Stimulated activated CD8-positive, alpha-beta memory T cell treated with anti-CD3 and anti-CD28 coated beads, Interleukin-15, amount 100 ng/mL, for 48 hours (primary cell): ENCODE measurements around the gene BICC1.
"Not testable (repeated sequence)": the region's sequence is repeated elsewhere in the genome, so short reads cannot be mapped to it uniquely, and the experiment has no call there.

Experiments
- DNase-seq, 2 donors: peaks; one replicate each; pipeline ENCODE4 v3.0.0-alpha.2; 2020; ENCODE audit warnings: low read depth in 2 of 2

BICC1 gene

GRCh38 chr10:58565271-58565670, 52.6 kb downstream of the BICC1 start:
- no peak for DNase-seq

- no peak for DNase-seq
Observed at GRCh38 chr10:58567652-58568051, 55.0 kb downstream of the BICC1 start.

- no peak for DNase-seq
Observed at GRCh38 chr10:58568428-58568935, 55.8 kb downstream of the BICC1 start.

GRCh38 chr10:58570307-58570723, 57.6 kb downstream of the BICC1 start:
- DNase-seq = no peak

- no peak for DNase-seq
Observed at GRCh38 chr10:58570979-58571378, 58.3 kb downstream of the BICC1 start.

- no peak for DNase-seq
Observed at GRCh38 chr10:58573144-58573543, 60.5 kb downstream of the BICC1 start.

GRCh38 chr10:58574058-58574457, 61.4 kb downstream of the BICC1 start:
- DNase-seq = no peak

- no peak for DNase-seq
Observed at GRCh38 chr10:58575491-58575890, 62.8 kb downstream of the BICC1 start.

- no peak for DNase-seq
Observed at GRCh38 chr10:58576751-58577436, 64.2 kb downstream of the BICC1 start.

- no peak for DNase-seq
Observed at GRCh38 chr10:58577437-58577777, 64.7 kb downstream of the BICC1 start.

GRCh38 chr10:58578366-58578765, 65.7 kb downstream of the BICC1 start:
- DNase-seq = no peak

GRCh38 chr10:58579011-58579655, 66.5 kb downstream of the BICC1 start:
- no peak for DNase-seq

- DNase-seq = no peak
Observed at GRCh38 chr10:58582045-58582444, 69.4 kb downstream of the BICC1 start.

GRCh38 chr10:58585435-58585834, 72.8 kb downstream of the BICC1 start:
- no peak for DNase-seq

- no peak for DNase-seq
Observed at GRCh38 chr10:58586282-58587245, 73.9 kb downstream of the BICC1 start.

GRCh38 chr10:58587676-58588075, 75.0 kb downstream of the BICC1 start:
- DNase-seq = no peak

GRCh38 chr10:58588673-58589265, 76.1 kb downstream of the BICC1 start:
- no peak for DNase-seq

- DNase-seq = no peak
Observed at GRCh38 chr10:58590152-58590840, 77.6 kb downstream of the BICC1 start.

- DNase-seq = no peak
Observed at GRCh38 chr10:58590924-58591323, 78.3 kb downstream of the BICC1 start.

- no peak for DNase-seq
Observed at GRCh38 chr10:58593008-58593407, 80.3 kb downstream of the BICC1 start.

- DNase-seq = not testable (repeated sequence)
Observed at GRCh38 chr10:58597211-58597610, 84.5 kb downstream of the BICC1 start.
